Fibroblast of lung (primary cell): Measurements from ENCODE around the gene AZIN2. TPM values are rescaled to one million over a fixed set of nuclear protein-coding genes. Genes with fewer than 3 reads are reported as not detected.
A peak's percentile ranks its signal among the peaks of the same experiment; 100 is the strongest.

Experiments used
- DNase-seq, 2 donors: peaks; one replicate each; pipeline versions ENCODE4 v3.0.0 to v3.0.0-alpha.2; 2010; ENCODE audit warnings: low read depth in 2 of 2
- H2AFZ ChIP-seq: 2 replicates; pipeline ENCODE4 v1.5.1; 2012; ENCODE audit warnings: low read length, control low read depth, inconsistent platforms
- H3K27ac ChIP-seq: 2 replicates; pipeline ENCODE4 v1.5.1; 2011; ENCODE audit warnings: low read length, control low read depth; ENCODE audit not compliant: insufficient read depth
- H3K27me3 ChIP-seq: 2 replicates; pipeline ENCODE4 v1.5.1; 2011; ENCODE audit warnings: mild to moderate bottlenecking, low read length; ENCODE audit not compliant: control insufficient read depth, insufficient read depth
- H3K36me3 ChIP-seq: 2 replicates; pipeline ENCODE4 v1.5.1; 2011; ENCODE audit warnings: low read length; ENCODE audit not compliant: control insufficient read depth, insufficient read depth
- H3K4me1 ChIP-seq: 2 replicates; pipeline ENCODE4 v1.5.1; 2011; ENCODE audit warnings: low read length; ENCODE audit not compliant: control insufficient read depth, insufficient read depth; ENCODE audit errors: extremely low read depth
- H3K4me2 ChIP-seq: 2 replicates; pipeline ENCODE4 v1.5.1; 2011; ENCODE audit warnings: low read length, control low read depth; ENCODE audit not compliant: insufficient read depth; ENCODE audit errors: extremely low read depth
- H3K4me3 ChIP-seq, 4 experiments: fragments of 200-600 bp in 1 of 4; sonication (generic) in 1 of 4; replicated peaks in 1 of 4; 2 replicates each; pipeline ENCODE4 v1.5.1; 2011 to 2016; ENCODE audit warnings: low read length in 4 of 4, low read depth in 3 of 4, mild to moderate bottlenecking in 3 of 4, control low read depth in 2 of 4, inconsistent platforms in 1 of 4, mixed read lengths in 1 of 4; ENCODE audit not compliant: insufficient read depth in 1 of 4; ENCODE audit errors: control extremely low read depth in 1 of 4
- H3K79me2 ChIP-seq: 2 replicates; pipeline ENCODE4 v1.5.1; 2012; ENCODE audit warnings: mild to moderate bottlenecking, low read length, inconsistent platforms; ENCODE audit not compliant: control insufficient read depth, insufficient read depth
- H3K9ac ChIP-seq: 2 replicates; pipeline ENCODE4 v1.5.1; 2011; ENCODE audit warnings: mild to moderate bottlenecking, low read length, control low read depth; ENCODE audit not compliant: insufficient read depth
- H3K9me3 ChIP-seq: 2 replicates; pipeline ENCODE4 v1.5.1; 2012; ENCODE audit warnings: low read depth, low read length; ENCODE audit not compliant: control insufficient read depth, insufficient read depth
- H4K20me1 ChIP-seq: 2 replicates; pipeline ENCODE4 v1.5.1; 2011; ENCODE audit warnings: low read length; ENCODE audit not compliant: control insufficient read depth, insufficient read depth; ENCODE audit errors: extremely low read depth
- EZH2 ChIP-seq: IDR thresholded peaks from 2 replicates; pipeline ENCODE4 v1.5.1; 2012; ENCODE audit warnings: low read length, control low read depth, mild to moderate bottlenecking; ENCODE audit errors: missing control alignments
- polyA minus RNA-seq: library from RNA; depleted of rRNA, polyadenylated mRNA; stranded (reverse); fragments of >200 nt; gene quantifications from 2 replicates; pipeline ENCODE4 v1.2.3, GENCODE V29; 2011; ENCODE audit warnings: low replicate concordance
- polyA plus RNA-seq, 2 donors: library from polyadenylated mRNA; depleted of rRNA in 1 of 2; stranded (reverse) in 1 of 2; unstranded in 1 of 2; fragments of >200 nt; gene quantifications; 2 replicates each; pipeline ENCODE4 v1.2.1, GENCODE V29; 2011 to 2012; ENCODE audit warnings: missing spikeins in 1 of 2
- total RNA-seq: library from RNA; depleted of rRNA; stranded (reverse); fragments of >200 nt; gene quantifications from 2 replicates; pipeline ENCODE4 v1.2.1, GENCODE V29; 2014
- TF ChIP-seq, protein P1 (sequence below), 2 donors: IDR thresholded peaks in 1 of 2; conservative IDR thresholded peaks in 1 of 2; 1 replicate in 1 of 2; 2 replicates in 1 of 2; pipeline ENCODE4 v1.5.1; 2011 to 2012; ENCODE audit warnings: low read length in 2 of 2, control low read depth in 1 of 2, inconsistent platforms in 1 of 2, low read depth in 1 of 2, mild to moderate bottlenecking in 1 of 2

AZIN2 gene
- total RNA-seq (4.4 and 9.1 TPM in 2 replicates), polyA plus RNA-seq (2.1 and 3.2 TPM in 2 replicates), polyA minus RNA-seq (0.85 and 7.5 TPM in 2 replicates)
- 2.6 and 3.0 TPM in 2 replicates for polyA plus RNA-seq (2012)

- no peaks in the 10 kb centered on the region for H3K36me3 ChIP-seq
- H3K9me3 ChIP-seq, result no peaks in the 10 kb centered on the region
- H3K27ac ChIP-seq, result peak within 1 kb of the TSS; percentile 66
- H2AFZ ChIP-seq, result peak within 1 kb of the TSS; percentile 99
- H3K4me2 ChIP-seq, result peak within 1 kb of the TSS; percentile 99
- no peaks in the 10 kb centered on the region for H3K4me1 ChIP-seq
- DNase-seq, result peak; percentile 92 to 94
- peak within 1 kb of the TSS; percentile 76 to 93 (median 83) for H3K4me3 ChIP-seq
- H3K79me2 ChIP-seq, result no peaks in the 10 kb centered on the region
- TF ChIP-seq EZH2, result no peak
- TF ChIP-seq, protein P1, sequence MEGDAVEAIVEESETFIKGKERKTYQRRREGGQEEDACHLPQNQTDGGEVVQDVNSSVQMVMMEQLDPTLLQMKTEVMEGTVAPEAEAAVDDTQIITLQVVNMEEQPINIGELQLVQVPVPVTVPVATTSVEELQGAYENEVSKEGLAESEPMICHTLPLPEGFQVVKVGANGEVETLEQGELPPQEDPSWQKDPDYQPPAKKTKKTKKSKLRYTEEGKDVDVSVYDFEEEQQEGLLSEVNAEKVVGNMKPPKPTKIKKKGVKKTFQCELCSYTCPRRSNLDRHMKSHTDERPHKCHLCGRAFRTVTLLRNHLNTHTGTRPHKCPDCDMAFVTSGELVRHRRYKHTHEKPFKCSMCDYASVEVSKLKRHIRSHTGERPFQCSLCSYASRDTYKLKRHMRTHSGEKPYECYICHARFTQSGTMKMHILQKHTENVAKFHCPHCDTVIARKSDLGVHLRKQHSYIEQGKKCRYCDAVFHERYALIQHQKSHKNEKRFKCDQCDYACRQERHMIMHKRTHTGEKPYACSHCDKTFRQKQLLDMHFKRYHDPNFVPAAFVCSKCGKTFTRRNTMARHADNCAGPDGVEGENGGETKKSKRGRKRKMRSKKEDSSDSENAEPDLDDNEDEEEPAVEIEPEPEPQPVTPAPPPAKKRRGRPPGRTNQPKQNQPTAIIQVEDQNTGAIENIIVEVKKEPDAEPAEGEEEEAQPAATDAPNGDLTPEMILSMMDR (conservative IDR thresholded peaks at IDR 0.05 in 1 of 2, IDR thresholded peaks at IDR 0.05 in 1 of 2; ENCODE audit: low read depth in 1 of 2, low read length in 2 of 2), result no peak
- peak within 1 kb of the TSS; percentile 74 for H3K9ac ChIP-seq
- H4K20me1 ChIP-seq, result no peaks in the 10 kb centered on the region
- no peaks in the 10 kb centered on the region for H3K27me3 ChIP-seq
Measured at GRCh38 chr1:33080885-33081553, at the start of gene AZIN2. TSS of gene AZIN2 (plus strand) at chr1:33081153. CDS start at chr1:33082250, 1,097 bp downstream.

DNA sequence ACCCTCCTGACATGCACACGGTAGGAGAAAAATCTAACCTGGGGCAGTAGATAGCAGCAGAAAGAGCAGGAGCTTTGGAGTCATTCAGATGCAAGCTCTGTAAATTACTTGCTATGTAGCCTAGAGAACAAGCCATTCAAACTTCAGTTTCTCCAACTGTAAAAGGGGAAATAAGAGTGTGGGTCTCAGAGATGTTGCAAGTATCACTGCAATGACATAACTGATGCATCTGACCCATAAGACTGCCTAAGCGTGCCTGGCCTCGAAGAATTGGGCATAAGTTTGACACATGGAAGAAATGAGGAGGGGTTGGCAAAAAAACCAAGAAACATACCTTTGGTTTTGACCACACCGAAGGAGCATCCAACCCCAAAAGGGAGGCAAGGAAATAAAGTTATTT, 49.4 kb upstream of the AZIN2 start:
- no peak for TF ChIP-seq EZH2
- TF ChIP-seq, protein P1 (conservative IDR thresholded peaks at IDR 0.05 in 1 of 2, IDR thresholded peaks at IDR 0.05 in 1 of 2; ENCODE audit: low read depth in 1 of 2, low read length in 2 of 2), result no peak
- DNase-seq, result no peak
- no peak overlapping the region for H3K27ac ChIP-seq
- H3K9ac ChIP-seq, result no peak overlapping the region
- no peaks in the 10 kb centered on the region for H3K9me3 ChIP-seq
- H3K4me3 ChIP-seq, result no peak overlapping the region
- no peak overlapping the region for H3K4me2 ChIP-seq
- no peaks in the 10 kb centered on the region for H3K36me3 ChIP-seq
- H3K4me1 ChIP-seq, result no peaks in the 10 kb centered on the region
- H4K20me1 ChIP-seq, result no peaks in the 10 kb centered on the region
- peaks cover 48% of the 10 kb centered on the region for H3K79me2 ChIP-seq
- no peaks in the 10 kb centered on the region for H3K27me3 ChIP-seq
- H2AFZ ChIP-seq, result no peak overlapping the region

DNA sequence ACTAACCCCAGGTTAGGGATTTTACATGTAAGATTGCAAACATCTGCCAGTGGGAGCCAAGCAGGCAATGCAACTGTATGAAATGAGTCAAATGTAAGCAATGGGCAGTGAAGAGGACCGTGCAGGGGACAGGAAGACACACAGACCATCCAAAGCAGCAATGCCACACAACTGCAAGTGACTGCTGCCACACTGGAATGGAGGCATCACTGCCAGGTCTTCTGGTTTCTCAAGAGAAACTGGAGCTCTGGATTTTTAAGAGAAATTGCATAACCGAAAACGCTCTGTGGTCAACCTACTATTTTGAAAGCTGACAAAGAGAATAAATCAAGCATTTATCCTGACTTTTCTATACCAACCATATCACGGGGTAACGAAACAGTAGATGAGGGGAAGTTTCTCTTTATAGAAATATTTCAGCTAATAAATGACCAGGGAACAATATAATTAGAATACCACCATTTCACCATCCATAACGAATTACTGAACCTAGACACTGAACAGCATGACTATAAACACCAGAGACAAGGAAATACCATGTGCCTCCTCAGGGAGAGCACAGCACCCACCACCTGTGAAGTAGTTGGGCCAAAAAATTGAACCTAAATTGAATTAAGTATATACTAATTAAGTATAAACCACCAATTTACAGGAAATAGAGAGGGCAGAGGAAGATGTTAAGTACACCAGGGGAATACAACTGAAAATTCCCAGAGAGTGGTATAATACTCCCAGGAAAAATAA, 48.7 kb upstream of the AZIN2 start:
- Histone ChIP-seq H4K20me1 (no peaks in the 10 kb centered on the region), H3K4me1 (no peaks in the 10 kb centered on the region), H2AFZ (no peak overlapping the region), H3K4me2 (no peak overlapping the region), H3K4me3 (no peak overlapping the region), H3K36me3 (no peaks in the 10 kb centered on the region), H3K9me3 (no peaks in the 10 kb centered on the region), H3K27me3 (no peaks in the 10 kb centered on the region), H3K27ac (no peak overlapping the region), H3K79me2 (peaks cover 48% of the 10 kb centered on the region), H3K9ac (no peak overlapping the region)
- DNase-seq, result peak in 1 of 2 donors; percentile 49
- no peak for TF ChIP-seq EZH2
- TF ChIP-seq, protein P1 (conservative IDR thresholded peaks at IDR 0.05 in 1 of 2, IDR thresholded peaks at IDR 0.05 in 1 of 2; ENCODE audit: low read depth in 1 of 2, low read length in 2 of 2), result no peak
